Measurements from ENCODE around the gene SMOC2.
"Not testable (repeated sequence)": the region's sequence is repeated elsewhere in the genome, so short reads cannot be mapped to it uniquely, and the experiment has no call there.

Gene SMOC2

GRCh38 chr6:168692193-168692914, 251.4 kb downstream of the SMOC2 start:
- no peak for DNase-seq

DNA sequence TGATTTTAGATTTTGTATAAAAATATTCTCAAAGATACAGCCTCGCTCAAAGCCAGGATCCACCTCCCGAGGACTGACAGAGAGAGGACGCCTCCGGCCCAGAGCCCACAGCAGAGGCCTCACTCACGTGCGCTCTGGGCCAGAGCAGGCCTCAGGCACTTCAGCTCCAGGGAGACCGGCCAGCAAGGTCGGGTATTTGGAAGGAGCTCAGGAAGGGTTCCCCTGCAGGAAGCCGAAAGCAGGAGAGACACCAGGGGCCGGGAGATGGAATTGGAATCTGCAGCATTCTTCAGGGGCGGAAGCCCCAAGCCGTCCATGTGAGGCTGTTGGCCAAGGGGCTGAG, 251.9 kb downstream of the SMOC2 start:
- DNase-seq: not testable (repeated sequence)

DNA sequence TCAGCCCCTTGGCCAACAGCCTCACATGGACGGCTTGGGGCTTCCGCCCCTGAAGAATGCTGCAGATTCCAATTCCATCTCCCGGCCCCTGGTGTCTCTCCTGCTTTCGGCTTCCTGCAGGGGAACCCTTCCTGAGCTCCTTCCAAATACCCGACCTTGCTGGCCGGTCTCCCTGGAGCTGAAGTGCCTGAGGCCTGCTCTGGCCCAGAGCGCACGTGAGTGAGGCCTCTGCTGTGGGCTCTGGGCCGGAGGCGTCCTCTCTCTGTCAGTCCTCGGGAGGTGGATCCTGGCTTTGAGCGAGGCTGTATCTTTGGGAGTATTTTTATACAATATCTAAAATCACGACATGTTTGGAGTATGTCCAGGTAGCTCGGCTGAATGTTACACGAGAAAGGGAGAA, 253.8 kb downstream of the SMOC2 start:
- not testable (repeated sequence) for DNase-seq

DNA sequence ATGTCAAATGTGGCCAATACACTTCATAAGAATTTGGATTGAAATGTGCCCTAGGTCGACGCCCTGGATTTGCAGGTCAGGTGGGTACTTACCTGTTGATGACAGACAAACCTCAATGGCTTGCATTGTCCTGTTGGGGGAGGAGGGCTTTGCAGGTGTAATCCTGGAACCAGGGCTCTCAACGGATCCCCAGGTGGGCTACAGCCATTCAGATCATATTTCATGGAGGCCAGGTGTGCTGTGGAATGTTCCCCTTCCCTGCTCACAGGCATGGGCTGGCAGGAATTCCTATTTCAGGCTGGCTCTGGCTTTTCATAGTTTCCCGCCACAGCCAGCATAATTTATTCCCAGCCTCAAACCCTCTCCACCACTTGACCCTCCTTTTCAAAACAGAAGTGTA, 254.7 kb downstream of the SMOC2 start:
- DNase-seq: no peak

GRCh38 chr6:168698923-168699322, 257.9 kb downstream of the SMOC2 start:
- DNase-seq: no peak

DNA sequence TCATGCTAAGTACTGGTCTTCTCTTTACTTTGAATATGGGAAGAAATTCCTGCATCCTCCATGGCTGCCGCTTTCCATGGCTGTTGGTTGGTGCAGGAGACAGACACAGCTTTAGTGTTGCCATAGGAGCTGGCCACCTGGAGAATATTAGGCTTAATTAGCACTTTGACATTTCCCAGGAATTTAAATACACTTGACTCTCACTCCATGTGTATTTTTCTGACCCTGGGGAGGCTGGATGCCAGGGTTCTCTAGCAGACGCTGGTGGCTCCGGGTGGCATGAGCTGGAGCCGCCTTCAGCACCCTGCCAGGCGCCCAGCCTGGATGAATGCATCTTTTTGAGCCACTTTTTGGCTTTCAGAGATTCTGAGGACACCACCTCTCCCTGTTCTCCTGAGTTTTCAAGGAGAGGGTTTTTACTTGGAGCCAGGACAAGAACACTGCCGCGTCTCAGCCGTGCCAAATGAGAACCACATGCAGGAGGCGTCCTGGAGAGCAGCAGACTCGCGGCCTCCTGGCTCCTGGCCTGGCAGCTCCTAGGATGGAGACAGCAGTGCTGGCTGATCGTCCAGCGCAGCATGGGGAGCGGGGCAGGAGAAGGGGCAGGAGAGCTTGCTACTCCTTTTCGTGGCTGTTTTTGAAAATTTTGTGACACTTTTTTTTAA, 258.8 kb downstream of the SMOC2 start:
- DNase-seq: no peak

- DNase-seq: no peak
Measured at GRCh38 chr6:168700880-168701279, 259.9 kb downstream of the SMOC2 start.

- no peak for DNase-seq
Measured at GRCh38 chr6:168703990-168704389, 263.0 kb downstream of the SMOC2 start.

- no peak for DNase-seq
Measured at GRCh38 chr6:168704678-168705077, 263.7 kb downstream of the SMOC2 start.

GRCh38 chr6:168705271-168705670, 264.3 kb downstream of the SMOC2 start:
- DNase-seq: not testable (repeated sequence)

GRCh38 chr6:168706471-168707177, 265.6 kb downstream of the SMOC2 start:
- DNase-seq: no peak

GRCh38 chr6:168708526-168708925, 267.5 kb downstream of the SMOC2 start:
- no peak for DNase-seq

- no peak for DNase-seq
Measured at GRCh38 chr6:168708984-168709383, 268.0 kb downstream of the SMOC2 start.

GRCh38 chr6:168709390-168709789, 268.4 kb downstream of the SMOC2 start:
- no peak for DNase-seq

DNA sequence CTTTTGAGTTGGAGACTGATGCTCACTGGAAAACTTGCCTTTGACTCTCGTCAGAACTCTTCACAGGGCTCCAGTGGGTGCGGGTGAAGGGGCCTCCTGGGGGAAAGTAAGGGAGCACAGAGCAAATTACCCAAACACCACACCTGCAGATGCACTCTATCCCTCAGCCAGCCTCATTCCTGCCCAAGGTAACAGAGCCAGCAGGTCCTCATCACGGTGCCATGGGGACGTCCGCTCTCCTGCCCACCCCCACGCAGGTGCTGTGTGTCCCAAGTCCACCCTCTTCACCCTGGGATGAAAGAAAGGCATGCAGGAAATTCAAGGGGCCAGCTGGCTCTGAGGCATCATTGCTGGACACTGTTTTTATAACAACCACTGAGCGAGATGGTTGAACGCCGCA, 269.0 kb downstream of the SMOC2 start:
- DNase-seq: no peak

- no peak for DNase-seq
Measured at GRCh38 chr6:168711049-168711640, 270.2 kb downstream of the SMOC2 start.

DNA sequence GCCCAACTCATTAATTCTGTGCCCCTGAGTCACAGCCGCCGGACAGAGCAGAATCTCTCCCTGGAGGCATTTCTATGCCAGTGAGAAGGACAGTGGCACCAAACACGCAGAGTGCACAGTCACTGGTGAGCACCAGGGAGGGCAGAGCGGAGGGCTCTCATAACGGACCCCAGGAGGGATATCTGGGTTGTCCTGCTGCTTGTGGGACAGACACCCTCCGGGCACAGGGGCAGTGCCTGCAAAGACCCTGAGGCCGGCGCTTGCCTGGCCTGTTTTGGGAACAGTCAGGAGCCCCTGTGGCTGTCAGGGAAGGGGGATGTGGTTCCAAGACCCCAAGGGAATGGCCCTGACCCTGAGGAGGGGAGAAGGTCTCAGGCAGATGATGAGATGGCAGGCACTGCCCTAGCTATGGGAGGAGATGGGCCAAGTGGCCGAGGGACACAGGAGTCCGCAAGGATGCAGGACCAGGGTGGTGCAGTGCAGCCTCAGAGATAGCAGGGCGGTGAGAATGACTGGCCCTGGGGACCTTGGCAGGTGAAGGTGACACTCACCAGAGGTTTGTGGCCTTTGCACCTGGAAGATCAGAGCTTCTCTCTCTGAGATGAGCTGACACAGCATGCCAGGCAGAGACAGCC, 270.8 kb downstream of the SMOC2 start:
- no peak for DNase-seq

DNA sequence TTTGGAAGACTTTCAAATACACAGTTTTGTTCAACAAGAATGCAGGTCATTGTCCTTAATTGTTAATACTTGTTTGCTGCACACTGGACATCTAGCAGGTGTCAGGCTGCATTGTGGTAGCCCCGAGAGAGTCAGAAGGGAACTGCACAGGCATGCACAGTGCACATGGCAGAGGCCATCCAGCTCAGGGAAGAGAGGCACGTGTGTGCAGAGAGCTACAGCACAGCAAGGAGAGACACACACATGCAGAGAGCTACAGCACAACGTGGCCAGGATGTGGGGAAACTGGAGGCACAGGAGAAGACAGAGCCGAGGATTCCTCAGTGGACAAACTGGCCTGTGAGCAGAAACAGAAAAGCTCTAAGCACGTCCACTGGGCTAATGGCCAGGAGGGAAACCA, 272.0 kb downstream of the SMOC2 start:
- no peak for DNase-seq

DNA sequence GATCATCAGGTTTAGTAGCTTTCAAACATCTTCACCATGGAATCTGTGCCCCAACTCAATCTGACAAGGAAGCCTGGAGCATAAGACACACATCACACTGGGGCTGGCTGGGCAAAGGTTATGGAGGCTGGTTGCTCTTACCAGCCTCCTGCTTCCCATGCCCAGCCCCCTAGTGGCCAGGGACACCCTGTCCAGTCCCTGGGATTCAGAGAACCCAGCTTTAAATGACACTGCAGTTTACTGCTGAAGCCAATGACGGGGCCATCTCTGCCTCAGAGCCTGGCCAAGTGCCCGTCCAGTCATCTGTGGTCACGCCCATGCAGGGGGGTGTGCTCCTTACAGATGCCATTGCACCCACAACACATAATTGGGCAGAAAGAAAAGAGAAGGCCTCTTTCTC, 272.9 kb downstream of the SMOC2 start:
- DNase-seq: no peak

GRCh38 chr6:168714547-168715260, 273.7 kb downstream of the SMOC2 start:
- no peak for DNase-seq

GRCh38 chr6:168715643-168716481, 274.9 kb downstream of the SMOC2 start:
- DNase-seq: no peak

GRCh38 chr6:168716581-168716980, 275.6 kb downstream of the SMOC2 start:
- no peak for DNase-seq

Data from activated gamma-delta T cell treated with Interleukin-2 at 50 U/mL for 16 hours (primary cell).